Measurements from ENCODE around the gene IFNK.

DNA sequence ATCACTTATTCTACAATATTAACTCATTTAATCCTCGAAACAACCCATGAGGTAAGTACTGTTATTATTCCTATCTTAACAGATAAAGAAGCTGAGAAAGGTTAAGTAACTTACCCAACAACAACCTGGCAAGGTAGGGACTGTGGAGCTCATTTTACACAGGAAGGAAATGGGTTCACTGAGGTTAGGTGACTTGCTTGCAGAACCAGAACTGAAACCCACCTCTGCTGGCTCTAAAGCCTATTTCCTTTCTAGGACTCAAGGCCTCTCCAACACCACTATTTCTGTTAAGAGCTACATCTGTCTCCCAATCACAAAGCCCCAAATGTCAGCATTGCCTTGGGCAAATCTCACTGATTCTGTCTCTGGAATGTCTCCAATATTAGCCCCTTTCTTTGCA lies 38.9 kb upstream of the IFNK start:
- TF ChIP-seq, protein P1, sequence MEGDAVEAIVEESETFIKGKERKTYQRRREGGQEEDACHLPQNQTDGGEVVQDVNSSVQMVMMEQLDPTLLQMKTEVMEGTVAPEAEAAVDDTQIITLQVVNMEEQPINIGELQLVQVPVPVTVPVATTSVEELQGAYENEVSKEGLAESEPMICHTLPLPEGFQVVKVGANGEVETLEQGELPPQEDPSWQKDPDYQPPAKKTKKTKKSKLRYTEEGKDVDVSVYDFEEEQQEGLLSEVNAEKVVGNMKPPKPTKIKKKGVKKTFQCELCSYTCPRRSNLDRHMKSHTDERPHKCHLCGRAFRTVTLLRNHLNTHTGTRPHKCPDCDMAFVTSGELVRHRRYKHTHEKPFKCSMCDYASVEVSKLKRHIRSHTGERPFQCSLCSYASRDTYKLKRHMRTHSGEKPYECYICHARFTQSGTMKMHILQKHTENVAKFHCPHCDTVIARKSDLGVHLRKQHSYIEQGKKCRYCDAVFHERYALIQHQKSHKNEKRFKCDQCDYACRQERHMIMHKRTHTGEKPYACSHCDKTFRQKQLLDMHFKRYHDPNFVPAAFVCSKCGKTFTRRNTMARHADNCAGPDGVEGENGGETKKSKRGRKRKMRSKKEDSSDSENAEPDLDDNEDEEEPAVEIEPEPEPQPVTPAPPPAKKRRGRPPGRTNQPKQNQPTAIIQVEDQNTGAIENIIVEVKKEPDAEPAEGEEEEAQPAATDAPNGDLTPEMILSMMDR (tag by site-specific recombination; IDR thresholded peaks at IDR 0.05): no peak
- TF ChIP-seq ZEB2 (tag by site-specific recombination; IDR thresholded peaks at IDR 0.05) (no peak), KLF8 (tag by site-specific recombination; IDR thresholded peaks at IDR 0.05) (no peak), TCF7L2 (IDR thresholded peaks at IDR 0.05; ENCODE audit: borderline replicate concordance, low read depth, low read length) (no peak), ZNF660 (tag by site-specific recombination; IDR thresholded peaks at IDR 0.05) (no peak), PBX3 (CRISPR knock-in tag; IDR thresholded peaks at IDR 0.05) (no peak), REST (tag by site-specific recombination; IDR thresholded peaks at IDR 0.05) (no peak), ZNF175 (tag by site-specific recombination; IDR thresholded peaks at IDR 0.05) (no peak)
- TF ChIP-seq, protein P2, sequence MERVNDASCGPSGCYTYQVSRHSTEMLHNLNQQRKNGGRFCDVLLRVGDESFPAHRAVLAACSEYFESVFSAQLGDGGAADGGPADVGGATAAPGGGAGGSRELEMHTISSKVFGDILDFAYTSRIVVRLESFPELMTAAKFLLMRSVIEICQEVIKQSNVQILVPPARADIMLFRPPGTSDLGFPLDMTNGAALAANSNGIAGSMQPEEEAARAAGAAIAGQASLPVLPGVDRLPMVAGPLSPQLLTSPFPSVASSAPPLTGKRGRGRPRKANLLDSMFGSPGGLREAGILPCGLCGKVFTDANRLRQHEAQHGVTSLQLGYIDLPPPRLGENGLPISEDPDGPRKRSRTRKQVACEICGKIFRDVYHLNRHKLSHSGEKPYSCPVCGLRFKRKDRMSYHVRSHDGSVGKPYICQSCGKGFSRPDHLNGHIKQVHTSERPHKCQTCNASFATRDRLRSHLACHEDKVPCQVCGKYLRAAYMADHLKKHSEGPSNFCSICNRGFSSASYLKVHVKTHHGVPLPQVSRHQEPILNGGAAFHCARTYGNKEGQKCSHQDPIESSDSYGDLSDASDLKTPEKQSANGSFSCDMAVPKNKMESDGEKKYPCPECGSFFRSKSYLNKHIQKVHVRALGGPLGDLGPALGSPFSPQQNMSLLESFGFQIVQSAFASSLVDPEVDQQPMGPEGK (tag by site-specific recombination; IDR thresholded peaks at IDR 0.05): no peak

Measured in HEK293 (cell line).